Measurements from ENCODE around the gene ABCA1. TPM values are rescaled to one million over a fixed set of nuclear protein-coding genes. Genes with fewer than 3 reads are reported as not detected.

Gene ABCA1
- total and polyA plus RNA-seq, 5 donors = 3.5 to 14.2 (median 7.5) TPM

GRCh38 chr9:104838958-104839357 lies 89.0 kb downstream of the ABCA1 start:
- ATAC-seq = no peak
- no peaks in the 10 kb centered on the region for H3K27me3 ChIP-seq (ENCODE audit: control insufficient read depth, insufficient read depth)
- no peak for DNase-seq
- H3K9me3 ChIP-seq (ENCODE audit: control insufficient read depth, low read length) = no peaks in the 10 kb centered on the region
- no peak overlapping the region for H3K4me3 ChIP-seq (ENCODE audit: low read length)
- WGBS = 89% methylated on average over 5 of the region's 5 CpGs
- intact Hi-C loops (cut with DNase I) = no loop called here
- H3K4me1 ChIP-seq (ENCODE audit: control insufficient read depth, insufficient read depth, low read length) = peaks cover 5% of the 10 kb centered on the region
- H3K27ac ChIP-seq (ENCODE audit: low read length) = no peak overlapping the region

- 78% methylated on average over 4 of the region's 4 CpGs for WGBS
- Histone ChIP-seq H3K9me3 (ENCODE audit: control insufficient read depth, low read length) (no peaks in the 10 kb centered on the region), H3K4me3 (ENCODE audit: low read length) (no peak overlapping the region), H3K27ac (ENCODE audit: low read length) (no peak overlapping the region), H3K27me3 (ENCODE audit: control insufficient read depth, insufficient read depth) (no peaks in the 10 kb centered on the region), H3K4me1 (ENCODE audit: control insufficient read depth, insufficient read depth, low read length) (peaks cover 5% of the 10 kb centered on the region)
- no peak for DNase-seq
- intact Hi-C loops (cut with DNase I) = no loop called here
- no peak for ATAC-seq
These were observed 91.2 kb downstream of the ABCA1 start for GRCh38 chr9:104836767-104837166.

GRCh38 chr9:104836235-104836634 lies 91.7 kb downstream of the ABCA1 start:
- DNase-seq = no peak
- no peaks in the 10 kb centered on the region for H3K9me3 ChIP-seq (ENCODE audit: control insufficient read depth, low read length)
- H3K4me3 ChIP-seq (ENCODE audit: low read length) = no peak overlapping the region
- intact Hi-C loops (cut with DNase I) = no loop called here
- no peak overlapping the region for H3K27ac ChIP-seq (ENCODE audit: low read length)
- peak; percentile 55 to 70 for ATAC-seq
- H3K27me3 ChIP-seq (ENCODE audit: control insufficient read depth, insufficient read depth) = no peaks in the 10 kb centered on the region
- whole genome bisulfite sequencing = 76% methylated on average over 1 of the region's 1 CpG
- H3K4me1 ChIP-seq (ENCODE audit: control insufficient read depth, insufficient read depth, low read length) = peaks cover 5% of the 10 kb centered on the region

GRCh38 chr9:104835161-104835560 lies 92.8 kb downstream of the ABCA1 start:
- peaks cover 5% of the 10 kb centered on the region for H3K4me1 ChIP-seq (ENCODE audit: control insufficient read depth, insufficient read depth, low read length)
- H3K27me3 ChIP-seq (ENCODE audit: control insufficient read depth, insufficient read depth) = no peaks in the 10 kb centered on the region
- H3K27ac ChIP-seq (ENCODE audit: low read length) = no peak overlapping the region
- no peaks in the 10 kb centered on the region for H3K9me3 ChIP-seq (ENCODE audit: control insufficient read depth, low read length)
- ATAC-seq (no peak), DNase-seq (no peak)
- 85% methylated on average over 3 of the region's 3 CpGs for WGBS
- intact Hi-C loops (cut with DNase I) = no loop called here
- no peak overlapping the region for H3K4me3 ChIP-seq (ENCODE audit: low read length)

GRCh38 chr9:104833696-104834095 lies 94.3 kb downstream of the ABCA1 start:
- DNase-seq = no peak
- Histone ChIP-seq H3K27ac (ENCODE audit: low read length) (no peak overlapping the region), H3K4me1 (ENCODE audit: control insufficient read depth, insufficient read depth, low read length) (peaks cover 7% of the 10 kb centered on the region), H3K9me3 (ENCODE audit: control insufficient read depth, low read length) (no peaks in the 10 kb centered on the region), H3K4me3 (ENCODE audit: low read length) (no peak overlapping the region), H3K27me3 (ENCODE audit: control insufficient read depth, insufficient read depth) (no peaks in the 10 kb centered on the region)
- WGBS = 82% methylated on average over 6 of the region's 6 CpGs
- ATAC-seq = no peak
- intact Hi-C loops (cut with DNase I) = no loop called here

GRCh38 chr9:104831681-104832080 lies 96.3 kb downstream of the ABCA1 start:
- Histone ChIP-seq H3K4me1 (ENCODE audit: control insufficient read depth, insufficient read depth, low read length) (peaks cover 6% of the 10 kb centered on the region), H3K27me3 (ENCODE audit: control insufficient read depth, insufficient read depth) (no peaks in the 10 kb centered on the region), H3K9me3 (ENCODE audit: control insufficient read depth, low read length) (no peaks in the 10 kb centered on the region), H3K27ac (ENCODE audit: low read length) (no peak overlapping the region), H3K4me3 (ENCODE audit: low read length) (no peak overlapping the region)
- intact Hi-C loops (cut with DNase I) = no loop called here
- DNase-seq (no peak), ATAC-seq (no peak)
- 90% methylated on average over 3 of the region's 3 CpGs for WGBS

- no peak for DNase-seq
- no peak overlapping the region for H3K4me3 ChIP-seq (ENCODE audit: low read length)
- H3K27ac ChIP-seq (ENCODE audit: low read length) = no peak overlapping the region
- 85% methylated on average over 7 of the region's 7 CpGs for WGBS
- intact Hi-C loops (cut with DNase I) = no loop called here
- H3K4me1 ChIP-seq (ENCODE audit: control insufficient read depth, insufficient read depth, low read length) = peaks cover 2% of the 10 kb centered on the region
- no peaks in the 10 kb centered on the region for H3K9me3 ChIP-seq (ENCODE audit: control insufficient read depth, low read length)
- H3K27me3 ChIP-seq (ENCODE audit: control insufficient read depth, insufficient read depth) = no peaks in the 10 kb centered on the region
- no peak for ATAC-seq
These were observed 101.0 kb downstream of the ABCA1 start for GRCh38 chr9:104826911-104827310.

- WGBS = 80% methylated on average over 3 of the region's 3 CpGs
- H3K9me3 ChIP-seq (ENCODE audit: control insufficient read depth, low read length) = no peaks in the 10 kb centered on the region
- no peaks in the 10 kb centered on the region for H3K27me3 ChIP-seq (ENCODE audit: control insufficient read depth, insufficient read depth)
- intact Hi-C loops (cut with DNase I) = no loop called here
- no peak overlapping the region for H3K27ac ChIP-seq (ENCODE audit: low read length)
- DNase-seq (no peak), ATAC-seq (no peak)
- H3K4me3 ChIP-seq (ENCODE audit: low read length) = no peak overlapping the region
- H3K4me1 ChIP-seq (ENCODE audit: control insufficient read depth, insufficient read depth, low read length) = peaks cover 2% of the 10 kb centered on the region
These were observed 101.7 kb downstream of the ABCA1 start for GRCh38 chr9:104826079-104826775.

- intact Hi-C loops (cut with DNase I) = no loop called here
- Histone ChIP-seq H3K27ac (ENCODE audit: low read length) (no peak overlapping the region), H3K27me3 (ENCODE audit: control insufficient read depth, insufficient read depth) (no peaks in the 10 kb centered on the region), H3K9me3 (ENCODE audit: control insufficient read depth, low read length) (no peaks in the 10 kb centered on the region), H3K4me1 (ENCODE audit: control insufficient read depth, insufficient read depth, low read length) (no peaks in the 10 kb centered on the region), H3K4me3 (ENCODE audit: low read length) (no peak overlapping the region)
- ATAC-seq (no peak), DNase-seq (no peak)
- WGBS = 93% methylated on average over 4 of the region's 4 CpGs
These were observed 107.6 kb downstream of the ABCA1 start for GRCh38 chr9:104820336-104820735.

- ATAC-seq (no peak), DNase-seq (no peak)
- Histone ChIP-seq H3K4me1 (ENCODE audit: control insufficient read depth, insufficient read depth, low read length) (no peaks in the 10 kb centered on the region), H3K27ac (ENCODE audit: low read length) (no peak overlapping the region), H3K9me3 (ENCODE audit: control insufficient read depth, low read length) (no peaks in the 10 kb centered on the region), H3K4me3 (ENCODE audit: low read length) (no peak overlapping the region), H3K27me3 (ENCODE audit: control insufficient read depth, insufficient read depth) (no peaks in the 10 kb centered on the region)
- intact Hi-C loops (cut with DNase I) = no loop called here
- 93% methylated on average over 3 of the region's 3 CpGs for WGBS
These were observed 108.9 kb downstream of the ABCA1 start for GRCh38 chr9:104819033-104819432.

- no peaks in the 10 kb centered on the region for H3K9me3 ChIP-seq (ENCODE audit: control insufficient read depth, low read length)
- 67% methylated on average over 7 of the region's 7 CpGs for WGBS
- no peaks in the 10 kb centered on the region for H3K4me1 ChIP-seq (ENCODE audit: control insufficient read depth, insufficient read depth, low read length)
- no peaks in the 10 kb centered on the region for H3K27me3 ChIP-seq (ENCODE audit: control insufficient read depth, insufficient read depth)
- no peak overlapping the region for H3K27ac ChIP-seq (ENCODE audit: low read length)
- intact Hi-C loops (cut with DNase I) = no loop called here
- DNase-seq (no peak), ATAC-seq (no peak)
- H3K4me3 ChIP-seq (ENCODE audit: low read length) = no peak overlapping the region
These were observed 110.5 kb downstream of the ABCA1 start for GRCh38 chr9:104817437-104817836.
